ENCODE measurements around the gene SERPINH1.

Gene SERPINH1

DNA sequence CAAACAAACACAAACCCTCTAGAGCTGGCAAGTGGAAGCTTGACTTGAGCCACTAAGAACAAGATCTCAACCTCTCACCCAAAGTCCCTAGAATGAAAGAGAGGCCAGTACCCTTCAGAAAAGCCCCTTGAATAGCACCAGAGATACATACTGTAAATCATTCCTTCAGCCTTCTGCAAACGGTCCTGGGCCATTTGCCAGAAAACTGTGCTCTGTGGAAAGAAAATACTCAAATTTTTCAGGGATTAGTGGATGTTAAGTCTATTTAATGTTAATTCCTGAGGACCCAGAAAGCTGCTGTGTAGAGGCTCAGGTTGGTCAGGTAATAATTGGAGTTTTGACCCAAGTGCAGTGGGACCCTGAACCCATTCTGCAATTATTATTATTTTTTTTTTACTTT is 16.9 kb downstream of the SERPINH1 start:
- H2AFZ ChIP-seq (ENCODE audit: low read length), result no peak overlapping the region
- no peaks in the 10 kb centered on the region for H3K9me2 ChIP-seq (replicated peaks; ENCODE audit: low read depth, low read length)
- H3K9ac ChIP-seq (ENCODE audit: low read depth, low read length, poor library complexity, severe bottlenecking), result no peak overlapping the region
- no peaks in the 10 kb centered on the region for H3K9me3 ChIP-seq (ENCODE audit: insufficient read depth, low read depth, low read length)
- H3F3A ChIP-seq (ENCODE audit: low read depth), result no peaks in the 10 kb centered on the region
- H3K36me3 ChIP-seq (ENCODE audit: insufficient read depth, low read length), result no peaks in the 10 kb centered on the region
- no peaks in the 10 kb centered on the region for H3K79me2 ChIP-seq (ENCODE audit: insufficient read depth, low read length)
- no peak overlapping the region for H3K4me3 ChIP-seq (ENCODE audit: low read length, poor library complexity, severe bottlenecking)
- H4K20me1 ChIP-seq (ENCODE audit: insufficient read depth, low read length, poor library complexity, severe bottlenecking), result no peaks in the 10 kb centered on the region
- no peak overlapping the region for H3K4me2 ChIP-seq (ENCODE audit: low read depth, low read length, poor library complexity, severe bottlenecking)
- peaks cover 7% of the 10 kb centered on the region for H3K4me1 ChIP-seq (ENCODE audit: insufficient read depth, low read length, poor library complexity, severe bottlenecking)
- TF ChIP-seq, protein P1, sequence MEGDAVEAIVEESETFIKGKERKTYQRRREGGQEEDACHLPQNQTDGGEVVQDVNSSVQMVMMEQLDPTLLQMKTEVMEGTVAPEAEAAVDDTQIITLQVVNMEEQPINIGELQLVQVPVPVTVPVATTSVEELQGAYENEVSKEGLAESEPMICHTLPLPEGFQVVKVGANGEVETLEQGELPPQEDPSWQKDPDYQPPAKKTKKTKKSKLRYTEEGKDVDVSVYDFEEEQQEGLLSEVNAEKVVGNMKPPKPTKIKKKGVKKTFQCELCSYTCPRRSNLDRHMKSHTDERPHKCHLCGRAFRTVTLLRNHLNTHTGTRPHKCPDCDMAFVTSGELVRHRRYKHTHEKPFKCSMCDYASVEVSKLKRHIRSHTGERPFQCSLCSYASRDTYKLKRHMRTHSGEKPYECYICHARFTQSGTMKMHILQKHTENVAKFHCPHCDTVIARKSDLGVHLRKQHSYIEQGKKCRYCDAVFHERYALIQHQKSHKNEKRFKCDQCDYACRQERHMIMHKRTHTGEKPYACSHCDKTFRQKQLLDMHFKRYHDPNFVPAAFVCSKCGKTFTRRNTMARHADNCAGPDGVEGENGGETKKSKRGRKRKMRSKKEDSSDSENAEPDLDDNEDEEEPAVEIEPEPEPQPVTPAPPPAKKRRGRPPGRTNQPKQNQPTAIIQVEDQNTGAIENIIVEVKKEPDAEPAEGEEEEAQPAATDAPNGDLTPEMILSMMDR (conservative IDR thresholded peaks at IDR 0.05; ENCODE audit: low read length), result no peak
- no peak for TF ChIP-seq EZH2phosphoT487 (IDR thresholded peaks at IDR 0.05; ENCODE audit: borderline replicate concordance)
- H3K27me3 ChIP-seq (ENCODE audit: insufficient read depth, low read length, poor library complexity, severe bottlenecking), result no peaks in the 10 kb centered on the region

- Histone ChIP-seq H3K9me2 (replicated peaks; ENCODE audit: low read depth, low read length) (no peaks in the 10 kb centered on the region), H3K4me2 (ENCODE audit: low read depth, low read length, poor library complexity, severe bottlenecking) (no peak overlapping the region), H2AFZ (ENCODE audit: low read length) (no peak overlapping the region), H3K4me3 (ENCODE audit: low read length, poor library complexity, severe bottlenecking) (no peak overlapping the region), H3K27me3 (ENCODE audit: insufficient read depth, low read length, poor library complexity, severe bottlenecking) (no peaks in the 10 kb centered on the region), H3K79me2 (ENCODE audit: insufficient read depth, low read length) (no peaks in the 10 kb centered on the region), H4K20me1 (ENCODE audit: insufficient read depth, low read length, poor library complexity, severe bottlenecking) (no peaks in the 10 kb centered on the region), H3K4me1 (ENCODE audit: insufficient read depth, low read length, poor library complexity, severe bottlenecking) (peaks cover 7% of the 10 kb centered on the region), H3F3A (ENCODE audit: low read depth) (no peaks in the 10 kb centered on the region), H3K9ac (ENCODE audit: low read depth, low read length, poor library complexity, severe bottlenecking) (no peak overlapping the region), H3K36me3 (ENCODE audit: insufficient read depth, low read length) (no peaks in the 10 kb centered on the region), H3K9me3 (ENCODE audit: insufficient read depth, low read depth, low read length) (no peaks in the 10 kb centered on the region)
- TF ChIP-seq, protein P1 (conservative IDR thresholded peaks at IDR 0.05; ENCODE audit: low read length), result no peak
- no peak for TF ChIP-seq EZH2phosphoT487 (IDR thresholded peaks at IDR 0.05; ENCODE audit: borderline replicate concordance)
Measured at GRCh38 chr11:75579841-75580240, 17.8 kb downstream of the SERPINH1 start.

DNA sequence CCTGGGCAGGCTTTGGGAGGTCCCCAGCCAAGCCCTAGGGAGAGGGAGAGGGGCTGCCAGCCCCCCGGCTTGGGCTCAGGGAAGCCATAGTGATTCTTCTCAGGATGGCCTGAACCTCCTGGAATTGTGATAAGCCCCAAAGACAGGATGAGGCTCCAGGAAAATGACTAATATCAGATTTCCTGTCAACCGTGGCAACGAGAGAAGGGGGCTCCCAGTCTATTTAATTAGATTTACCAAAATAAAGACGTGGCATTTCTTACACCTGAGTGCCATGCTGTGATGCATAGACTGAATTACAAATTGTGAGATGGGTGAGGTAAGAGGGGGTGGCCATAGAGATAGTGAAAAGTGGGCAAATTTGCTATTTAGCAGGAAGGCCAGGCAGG is 20.4 kb downstream of the SERPINH1 start:
- no peaks in the 10 kb centered on the region for H3K9me3 ChIP-seq (ENCODE audit: insufficient read depth, low read depth, low read length)
- H4K20me1 ChIP-seq (ENCODE audit: insufficient read depth, low read length, poor library complexity, severe bottlenecking), result no peaks in the 10 kb centered on the region
- H2AFZ ChIP-seq (ENCODE audit: low read length), result peak overlapping the region; percentile 97
- H3K4me2 ChIP-seq (ENCODE audit: low read depth, low read length, poor library complexity, severe bottlenecking), result peak overlapping the region; percentile 79
- no peaks in the 10 kb centered on the region for H3K27me3 ChIP-seq (ENCODE audit: insufficient read depth, low read length, poor library complexity, severe bottlenecking)
- no peaks in the 10 kb centered on the region for H3K9me2 ChIP-seq (replicated peaks; ENCODE audit: low read depth, low read length)
- H3K9ac ChIP-seq (ENCODE audit: low read depth, low read length, poor library complexity, severe bottlenecking), result peak overlapping the region; percentile 81
- H3F3A ChIP-seq (ENCODE audit: low read depth), result no peaks in the 10 kb centered on the region
- TF ChIP-seq, protein P1 (conservative IDR thresholded peaks at IDR 0.05; ENCODE audit: low read length), result no peak
- TF ChIP-seq EZH2phosphoT487 (IDR thresholded peaks at IDR 0.05; ENCODE audit: borderline replicate concordance), result no peak
- H3K4me1 ChIP-seq (ENCODE audit: insufficient read depth, low read length, poor library complexity, severe bottlenecking), result peaks cover 7% of the 10 kb centered on the region
- peak overlapping the region; percentile 77 for H3K4me3 ChIP-seq (ENCODE audit: low read length, poor library complexity, severe bottlenecking)
- no peaks in the 10 kb centered on the region for H3K36me3 ChIP-seq (ENCODE audit: insufficient read depth, low read length)
- H3K79me2 ChIP-seq (ENCODE audit: insufficient read depth, low read length), result no peaks in the 10 kb centered on the region

Data from Loucy (cell line).